Endometrium (tissue), 2 donors: ENCODE measurements around the gene VPS13C.
"Not testable (repeated sequence)": the region's sequence is repeated elsewhere in the genome, so short reads cannot be mapped to it uniquely, and the experiment has no call there.

Experiments used
- FAIRE-seq: peaks from 2 replicates; lab custom pipeline; 2012; peaks lifted over from hg19 to GRCh38; lab: Jason Lieb, UNC
- donor health status: control.
- donor health status: control.

The VPS13C gene

DNA sequence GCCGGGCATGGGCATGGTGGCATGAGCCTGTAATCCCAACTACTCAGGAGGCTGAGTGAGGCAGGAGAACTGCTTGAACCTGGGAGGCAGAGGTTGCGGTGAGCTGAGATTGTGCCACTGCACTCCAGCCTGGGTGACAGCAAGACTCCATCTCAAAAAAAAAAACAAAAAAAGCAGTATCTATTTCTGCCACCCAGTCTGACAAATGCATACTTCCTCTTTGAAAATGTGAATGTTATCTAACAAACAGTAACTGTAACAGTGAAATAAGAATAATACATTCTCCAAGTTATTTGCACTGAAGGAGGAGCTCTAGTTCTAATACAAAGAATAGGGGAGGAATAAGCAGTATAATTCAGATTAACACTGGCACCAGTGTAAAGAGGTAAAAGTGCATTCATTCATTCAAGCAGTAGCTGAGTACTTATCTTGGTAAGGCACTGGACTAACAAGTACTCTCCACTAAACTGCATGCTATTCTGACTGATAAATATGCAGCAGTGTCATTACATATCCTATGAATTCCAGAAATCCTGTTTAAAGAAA is 12.9 kb downstream of the VPS13C start:
- no peak for FAIRE-seq

DNA sequence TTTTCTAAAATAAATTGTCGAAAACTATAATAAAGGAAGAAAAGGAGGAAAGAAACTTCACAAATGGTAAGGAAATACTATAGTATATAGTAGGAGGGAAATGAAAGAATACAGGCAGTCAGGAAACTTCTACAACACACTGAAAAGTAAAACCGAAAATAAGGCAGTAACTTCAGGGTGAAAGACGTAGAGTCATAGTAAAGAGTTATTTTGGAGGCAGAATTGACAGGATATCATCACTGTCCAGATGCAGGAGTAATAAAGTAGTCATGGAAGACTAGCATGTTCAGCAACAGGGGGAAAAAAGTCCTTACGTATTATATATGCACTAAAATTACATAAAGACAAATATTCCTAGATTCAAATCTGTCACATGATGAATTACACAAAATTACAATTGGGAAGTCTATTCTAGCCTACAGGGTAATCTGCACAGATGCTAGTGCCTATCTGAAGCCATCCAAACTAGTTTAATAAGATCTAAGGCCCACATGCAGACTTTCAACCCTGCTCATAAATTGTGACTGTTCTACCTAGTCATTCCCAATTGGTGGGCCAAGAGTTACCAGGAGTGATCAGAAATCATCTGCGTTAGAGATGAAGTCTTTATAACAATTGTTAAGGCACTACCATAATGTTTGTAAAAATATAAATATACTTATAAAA is 14.0 kb downstream of the VPS13C start:
- FAIRE-seq: no peak

- FAIRE-seq: no peak
Measured at GRCh38 chr15:62035256-62035924, 24.9 kb downstream of the VPS13C start.

- no peak for FAIRE-seq
Measured at GRCh38 chr15:62027916-62028315, 32.3 kb downstream of the VPS13C start.

- no peak for FAIRE-seq
Measured at GRCh38 chr15:62027263-62027565, 33.0 kb downstream of the VPS13C start.

DNA sequence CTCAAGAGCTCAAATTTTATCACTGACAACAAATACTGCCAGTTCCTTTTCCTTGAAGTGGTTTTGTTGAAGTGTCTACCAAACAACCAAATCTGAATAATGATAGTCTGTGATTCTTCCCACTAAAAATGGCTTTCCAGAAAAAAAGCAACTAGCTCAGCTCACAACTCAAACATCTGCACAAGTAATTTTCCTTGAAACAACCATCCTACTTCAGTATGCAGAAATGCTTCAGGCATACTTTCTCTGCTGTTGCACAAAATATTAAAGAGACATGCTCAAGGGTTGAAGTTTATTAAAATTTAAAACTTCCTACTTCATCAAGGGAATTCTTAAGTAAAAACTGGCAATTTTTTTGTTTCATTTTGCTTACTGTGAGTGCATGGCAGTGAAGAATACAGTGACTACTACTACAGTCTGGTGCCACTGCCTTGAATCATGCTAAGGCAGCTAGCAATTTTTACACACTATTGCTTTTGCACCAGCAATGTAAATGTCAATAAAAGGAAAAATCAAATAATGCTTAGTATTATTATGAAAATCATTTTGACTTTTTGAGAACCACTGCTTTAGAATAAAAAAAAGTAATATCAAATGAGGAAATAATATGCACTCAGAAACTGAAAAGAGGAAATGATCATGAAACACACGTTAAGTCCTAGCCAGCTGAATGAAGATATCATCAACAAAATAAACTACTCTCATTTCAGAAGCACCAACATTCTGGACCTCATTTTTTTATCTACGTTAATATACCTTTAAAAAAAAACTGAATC is 33.6 kb downstream of the VPS13C start:
- no peak for FAIRE-seq

GRCh38 chr15:62021991-62022600 is 38.2 kb downstream of the VPS13C start:
- FAIRE-seq: no peak

DNA sequence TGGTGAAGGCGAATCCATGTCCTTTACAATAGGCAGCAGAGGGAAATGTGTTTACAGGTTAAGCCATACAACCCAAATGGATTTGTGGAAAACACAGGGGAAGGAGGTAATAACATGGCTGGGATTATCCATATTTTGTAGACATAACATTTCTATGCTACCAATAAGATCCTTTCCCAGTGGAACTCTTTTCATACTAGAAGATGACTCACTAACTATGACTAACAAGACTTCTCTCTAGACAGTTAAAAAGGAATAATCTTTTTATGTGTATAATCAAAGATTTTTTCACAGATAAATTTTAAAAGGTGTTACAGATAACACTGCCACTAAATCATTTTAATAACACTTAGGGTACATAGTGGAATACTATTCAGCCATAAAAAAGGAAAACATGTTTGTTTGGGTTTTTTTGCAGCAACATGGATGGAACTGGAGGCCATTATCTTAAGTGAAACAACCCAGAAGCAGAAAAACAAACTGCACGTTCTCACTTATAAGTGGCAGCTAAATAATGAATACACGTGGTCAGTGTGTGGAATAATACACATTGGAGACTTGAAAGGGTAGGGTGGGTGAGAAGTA is 39.6 kb downstream of the VPS13C start:
- FAIRE-seq: no peak

- FAIRE-seq: not testable (repeated sequence)
Measured at GRCh38 chr15:62005354-62005753, 54.9 kb downstream of the VPS13C start.

DNA sequence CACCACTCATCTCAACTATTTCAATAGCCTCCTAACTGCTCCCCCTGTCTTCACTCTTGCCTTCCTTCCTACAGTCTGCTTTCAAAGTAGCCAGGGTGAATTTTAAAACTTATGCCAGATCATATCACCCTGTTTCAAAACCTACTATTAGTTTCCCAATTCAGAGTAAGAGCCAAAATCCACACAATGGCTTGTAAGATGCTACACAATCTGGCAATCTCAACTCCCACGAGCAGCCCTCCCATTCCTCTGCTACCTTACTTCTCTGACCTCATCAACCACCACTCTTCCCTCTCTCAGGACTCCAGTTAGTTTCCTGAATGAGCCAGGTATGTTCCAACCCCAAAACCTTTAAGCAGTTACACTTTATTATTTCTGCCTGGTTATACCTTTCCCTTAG is 62.5 kb downstream of the VPS13C start:
- no peak for FAIRE-seq

DNA sequence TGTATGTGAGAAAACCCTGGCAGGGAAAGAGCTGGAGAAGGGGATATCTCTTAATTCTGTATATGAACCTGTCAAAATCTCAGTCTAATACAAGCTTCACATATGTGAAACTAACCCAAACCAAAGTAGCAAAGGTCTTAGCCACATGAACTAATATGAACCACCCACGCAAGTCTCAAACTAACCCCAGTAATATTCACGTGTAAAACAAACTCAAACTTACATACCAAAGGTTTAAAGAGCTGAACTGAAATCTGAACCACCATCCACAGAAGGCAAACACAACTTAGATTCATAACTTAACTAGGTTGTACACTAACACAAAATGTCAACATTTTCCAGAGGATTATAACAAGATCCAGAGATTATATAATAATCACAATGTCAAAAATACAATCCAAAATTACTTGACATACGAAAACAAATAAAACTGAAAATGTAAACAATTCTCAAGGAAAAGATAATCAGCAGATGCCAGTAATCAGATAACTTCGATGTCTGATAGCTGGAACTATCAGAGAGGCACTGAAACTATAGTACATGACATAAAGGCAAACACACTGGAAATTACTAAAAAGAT is 64.1 kb downstream of the VPS13C start:
- FAIRE-seq: no peak

DNA sequence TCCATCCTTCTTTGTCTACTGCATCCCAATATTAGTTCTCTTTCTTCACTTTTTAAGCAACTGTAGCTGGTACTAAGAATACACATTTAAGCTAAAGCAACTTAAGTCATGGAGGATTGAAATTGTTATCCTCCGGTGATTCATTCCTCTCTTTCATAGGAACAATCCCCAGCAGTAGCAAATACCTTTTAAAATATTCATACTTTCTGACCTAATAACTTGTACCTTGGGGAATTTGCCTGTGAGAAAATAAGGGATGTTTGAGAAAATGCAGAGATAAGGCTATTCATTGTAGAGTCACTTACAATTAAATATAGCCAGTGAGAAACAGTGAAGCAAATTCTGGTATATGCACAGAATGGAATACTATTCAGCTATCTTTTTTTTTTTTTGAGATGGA is 66.0 kb downstream of the VPS13C start:
- no peak for FAIRE-seq

DNA sequence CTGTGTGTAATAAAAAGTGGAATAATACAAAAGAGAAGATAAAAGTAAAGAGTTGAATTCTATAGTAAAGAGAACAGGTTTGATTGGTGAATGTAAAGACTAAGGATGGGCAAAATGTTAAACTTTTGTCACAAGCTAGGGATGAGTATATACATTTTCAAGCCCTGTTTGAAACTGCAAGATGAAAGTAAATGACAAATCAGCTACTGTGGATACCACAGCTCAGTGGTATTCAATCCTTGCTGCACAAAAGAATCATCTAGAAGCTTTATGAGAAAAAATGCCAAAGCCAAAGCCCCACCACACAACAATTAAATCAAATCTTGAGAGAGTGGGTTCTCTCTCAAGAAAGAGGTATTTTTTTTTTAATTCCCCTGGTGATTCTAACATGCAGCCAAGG is 67.7 kb downstream of the VPS13C start:
- no peak for FAIRE-seq

DNA sequence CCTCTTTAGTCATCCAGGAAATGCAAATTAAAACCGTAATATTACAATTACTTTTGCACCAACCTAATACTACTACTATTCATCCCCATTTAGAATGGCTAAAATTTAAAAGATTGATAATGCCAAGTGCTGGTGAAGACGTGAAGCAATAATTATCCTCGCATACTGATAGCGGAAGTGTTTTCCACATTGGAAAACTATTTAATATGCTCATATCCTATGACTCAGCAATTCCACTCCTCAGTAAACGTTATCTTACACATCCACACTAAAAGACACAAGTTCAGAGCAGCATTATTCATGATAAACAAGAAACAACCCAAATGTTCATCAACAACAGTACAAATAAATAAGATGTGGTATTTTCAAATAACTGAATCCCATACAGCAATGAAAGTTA is 70.6 kb downstream of the VPS13C start:
- FAIRE-seq: no peak

GRCh38 chr15:61987824-61988223 is 72.4 kb downstream of the VPS13C start:
- no peak for FAIRE-seq

DNA sequence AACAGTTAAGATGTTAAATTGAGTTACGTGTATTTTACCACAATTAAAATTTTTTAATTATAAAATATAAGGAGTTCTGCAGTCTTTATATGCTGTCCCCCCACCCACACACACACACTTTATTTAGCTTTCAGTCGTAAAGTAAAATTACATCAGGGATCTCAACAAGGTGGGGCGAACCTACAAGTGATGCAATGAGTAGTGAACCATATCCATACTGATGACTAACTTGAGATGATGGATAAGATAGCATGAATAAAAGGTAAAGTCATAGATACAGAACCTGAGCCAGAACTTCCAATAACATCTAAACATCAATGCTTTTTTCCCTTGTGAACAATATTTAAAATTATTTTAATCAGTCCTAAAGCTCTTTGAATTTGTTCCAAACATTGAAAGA is 77.2 kb downstream of the VPS13C start:
- FAIRE-seq: no peak

DNA sequence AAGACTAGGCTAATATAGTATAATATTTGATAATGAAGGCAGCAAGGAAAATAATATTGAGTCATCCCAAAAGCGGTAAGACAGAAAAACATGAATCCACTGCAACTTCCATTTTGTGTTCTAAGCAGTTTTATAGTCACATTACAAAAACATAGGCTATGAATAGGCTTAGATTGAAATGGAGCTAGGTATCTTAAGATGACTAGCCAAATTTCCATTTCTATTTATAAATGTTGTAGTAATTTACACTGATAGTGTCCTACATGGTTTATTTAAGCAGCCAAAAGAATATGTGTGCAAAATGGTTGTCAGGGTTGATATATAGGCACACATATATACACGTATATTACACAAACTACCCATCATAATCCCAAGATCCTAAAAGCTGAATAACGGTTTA is 82.0 kb downstream of the VPS13C start:
- FAIRE-seq: no peak

DNA sequence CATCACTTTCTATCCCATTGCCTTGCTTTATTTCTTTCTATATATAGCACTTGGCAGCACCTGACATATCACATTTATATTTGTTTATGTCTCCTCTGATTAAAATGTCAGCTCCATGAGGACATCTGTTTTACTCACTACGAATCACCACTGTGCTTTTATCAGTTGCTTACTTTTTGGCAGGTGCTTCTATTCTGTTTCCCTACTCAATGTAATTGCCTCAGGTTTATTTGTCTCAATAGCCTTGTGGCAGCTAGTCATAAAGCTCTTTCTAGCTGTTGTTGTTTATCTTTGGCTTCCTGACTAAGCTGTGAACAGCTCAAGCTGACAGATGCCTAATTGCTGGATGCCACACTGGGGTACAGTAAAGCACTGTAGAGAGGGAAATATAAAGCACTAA is 85.5 kb downstream of the VPS13C start:
- FAIRE-seq: no peak

DNA sequence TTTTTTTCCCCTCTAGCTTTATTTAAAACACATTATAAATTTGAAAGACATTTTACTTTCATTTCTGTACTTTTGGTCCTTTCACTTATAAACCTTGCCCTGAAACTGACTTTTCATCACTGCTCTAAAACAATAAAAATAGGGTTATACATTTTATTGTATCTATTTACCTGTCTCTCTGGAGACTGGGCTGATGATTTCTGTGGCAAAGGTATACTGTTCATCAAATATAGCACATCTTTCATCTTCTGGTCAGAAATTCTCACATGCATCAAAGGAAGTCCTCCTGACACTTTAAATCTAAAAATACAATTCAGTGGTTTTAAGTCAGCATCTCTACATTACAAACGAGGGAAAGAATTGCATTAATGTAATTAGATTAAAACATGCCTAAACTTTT is 86.1 kb downstream of the VPS13C start:
- no peak for FAIRE-seq

DNA sequence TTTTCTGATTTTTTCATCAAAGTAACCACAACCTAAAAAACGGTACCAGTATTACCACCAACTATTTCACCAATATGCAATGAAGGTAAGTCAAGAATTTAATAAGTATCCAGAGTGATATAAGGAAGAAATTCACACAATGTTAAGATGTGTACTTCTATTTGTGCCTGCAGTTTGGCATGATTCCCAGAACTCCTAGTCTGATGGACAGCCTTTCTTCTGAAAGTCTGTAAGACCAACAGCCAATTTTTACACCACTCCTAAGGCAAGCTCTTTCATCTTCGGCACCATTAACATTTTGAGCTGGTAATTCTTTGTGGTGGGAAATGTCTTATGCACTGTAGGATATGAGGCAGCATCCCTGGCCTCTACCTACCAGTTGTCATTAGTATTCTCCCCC is 108.3 kb downstream of the VPS13C start:
- no peak for FAIRE-seq

- no peak for FAIRE-seq
Measured at GRCh38 chr15:61946778-61947177, 113.5 kb downstream of the VPS13C start.

DNA sequence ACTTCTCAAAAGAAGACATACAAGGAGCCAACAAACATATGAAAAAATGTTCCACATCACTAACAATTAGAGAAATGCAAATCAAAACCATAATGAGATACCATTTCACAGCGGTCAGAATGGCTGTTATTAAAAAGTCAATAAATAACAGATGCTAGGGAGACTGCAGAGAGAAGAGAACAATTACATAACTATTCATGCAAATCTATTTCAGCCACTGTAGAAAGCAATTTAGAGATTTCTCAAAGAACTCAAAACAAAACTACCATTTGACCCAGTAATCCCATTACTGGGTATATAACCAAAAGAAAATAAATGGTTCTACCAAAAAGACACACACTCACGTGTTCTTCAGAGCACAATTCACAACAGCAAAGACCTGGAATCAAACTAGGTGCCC is 116.3 kb downstream of the VPS13C start:
- no peak for FAIRE-seq
